IPS-NIHi7 (cell line): ENCODE results near the gene CAPN11.
"Not testable (repeated sequence)": the region's sequence is repeated elsewhere in the genome, so short reads cannot be mapped to it uniquely, and the experiment has no call there.

Source experiments
- DNase-seq: peaks from one replicate; pipeline ENCODE4 v3.0.0; 2012; ENCODE audit warnings: mixed read lengths; ENCODE audit errors: extremely low spot score

CAPN11 gene

DNA sequence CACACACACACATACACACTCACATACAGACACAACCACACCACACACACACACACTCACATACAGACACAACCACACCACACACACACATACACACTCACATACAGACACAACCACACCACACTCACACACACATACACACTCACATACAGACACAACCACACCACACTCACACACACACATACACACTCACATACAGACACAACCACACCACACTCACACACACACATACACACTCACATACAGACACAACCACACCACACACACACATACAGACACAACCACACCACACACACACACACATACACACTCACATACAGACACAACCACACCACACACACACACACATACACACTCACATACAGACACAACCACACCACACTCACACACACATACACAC is 23.2 kb downstream of the CAPN11 start:
- DNase-seq: not testable (repeated sequence)

GRCh38 chr6:44182911-44183390 is 24.3 kb downstream of the CAPN11 start:
- DNase-seq: no peak

DNA sequence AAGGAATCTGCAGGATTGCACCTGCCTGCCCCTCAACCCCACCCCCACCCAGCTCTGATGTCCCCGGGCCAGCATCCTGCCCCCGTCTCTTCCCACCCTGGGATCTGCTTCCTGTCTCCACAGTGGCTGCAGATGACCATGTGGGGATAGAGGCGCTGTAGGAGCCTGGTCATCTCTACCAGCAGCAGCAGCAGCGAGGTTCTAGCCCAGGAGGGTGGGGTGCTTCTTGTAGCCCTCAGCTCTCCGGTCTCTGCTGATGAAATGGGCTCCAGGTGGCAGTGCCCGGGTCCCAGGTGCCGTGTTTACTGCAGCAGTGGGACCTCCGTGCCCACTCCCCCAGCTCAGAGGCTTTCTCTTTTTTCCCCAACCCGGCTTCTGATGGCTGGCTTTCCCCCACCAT is 25.2 kb downstream of the CAPN11 start:
- peak; percentile 35 for DNase-seq

DNA sequence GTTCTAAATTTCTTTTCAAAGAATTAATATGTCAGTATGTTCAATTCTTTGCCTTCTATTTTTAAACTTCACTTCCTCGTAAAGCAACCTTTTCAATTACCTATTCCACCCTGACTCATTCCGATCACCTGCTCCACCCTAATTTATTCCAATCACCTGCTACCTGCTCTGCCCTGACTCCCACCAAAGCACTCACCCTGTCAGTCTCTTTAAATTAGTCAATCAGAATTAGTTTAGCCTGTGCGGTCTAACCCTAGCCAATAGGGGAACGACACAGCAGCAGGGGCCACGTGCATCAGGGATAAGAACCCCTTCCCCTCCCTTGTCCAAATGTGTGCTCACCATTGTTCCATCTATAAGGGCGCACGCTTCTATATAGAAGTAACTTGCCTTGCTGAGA is 26.7 kb downstream of the CAPN11 start:
- not testable (repeated sequence) for DNase-seq

DNA sequence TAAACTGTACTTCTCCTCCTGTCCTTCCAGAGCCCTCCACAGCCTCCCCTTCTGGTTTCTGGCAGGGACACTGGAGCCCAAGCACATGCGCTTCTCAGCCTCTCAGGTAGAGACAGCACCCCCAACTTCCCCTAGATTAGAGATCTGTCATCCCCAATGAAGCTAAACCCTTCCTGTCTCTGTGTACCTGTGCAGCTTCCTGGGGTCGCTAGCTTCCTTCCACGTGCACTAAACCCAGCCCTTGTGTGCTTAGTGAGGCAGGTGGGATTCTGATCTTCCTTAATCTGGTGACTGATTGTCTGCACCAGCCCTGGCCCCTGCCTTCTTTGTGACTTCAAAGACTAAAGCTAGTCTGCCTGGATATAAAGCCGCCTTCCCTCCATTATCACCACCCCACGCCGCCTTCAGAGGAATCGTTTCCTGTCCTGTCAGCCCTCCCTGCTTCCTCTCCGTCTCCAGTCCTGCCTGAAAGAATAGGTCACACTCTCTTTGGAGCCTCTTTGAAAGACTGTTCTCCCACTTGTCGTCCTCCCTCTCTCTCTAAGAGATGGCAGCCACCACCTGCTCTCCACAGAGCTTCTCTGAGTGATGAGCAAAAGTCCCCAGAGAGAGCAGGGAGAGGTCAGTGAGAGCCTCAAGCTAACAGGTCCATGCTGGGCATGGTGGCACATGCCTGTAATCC is 27.5 kb downstream of the CAPN11 start:
- DNase-seq: peak; percentile 35

DNA sequence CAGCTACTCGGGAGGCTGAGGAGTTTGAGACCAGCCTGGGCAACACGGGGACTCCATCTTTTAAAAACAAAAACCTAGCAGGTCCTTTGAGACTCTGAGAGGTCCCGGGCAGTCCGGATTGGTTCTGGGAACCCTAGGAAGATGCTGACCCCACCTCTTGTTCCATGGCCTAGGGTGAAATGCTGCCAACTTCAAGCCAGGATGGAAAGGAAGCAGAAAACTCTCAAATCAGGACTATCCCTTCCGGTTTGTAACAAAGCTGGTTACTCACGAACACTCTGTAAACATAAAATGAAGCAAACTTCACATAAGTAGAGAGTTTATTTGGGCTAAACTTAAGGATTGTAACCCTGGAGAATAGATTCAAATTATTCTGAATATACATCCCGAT is 28.0 kb downstream of the CAPN11 start:
- no peak for DNase-seq

- DNase-seq: no peak
Measured at GRCh38 chr6:44188819-44189218, 30.2 kb downstream of the CAPN11 start.

DNA sequence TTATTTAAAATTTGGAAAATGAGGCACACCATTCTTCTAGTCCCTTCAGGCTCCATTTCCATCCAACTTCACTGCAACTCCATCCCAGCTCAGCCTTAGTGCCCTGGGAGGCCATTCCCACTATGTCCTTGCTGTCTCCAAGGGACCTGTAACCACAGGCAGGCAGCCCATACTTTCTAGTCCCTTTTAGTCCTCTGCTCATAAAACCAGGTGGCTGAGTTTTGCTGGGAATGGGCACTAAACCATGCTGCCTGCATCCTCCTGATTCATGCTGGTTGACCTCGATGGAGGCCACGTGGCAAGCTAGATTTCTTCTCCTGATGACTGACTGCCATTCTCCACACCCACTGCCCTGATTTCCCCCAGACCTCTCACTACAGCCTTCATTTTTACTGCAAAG is 30.6 kb downstream of the CAPN11 start:
- DNase-seq: no peak

- DNase-seq: no peak
Measured at GRCh38 chr6:44190715-44191114, 32.1 kb downstream of the CAPN11 start.

DNA sequence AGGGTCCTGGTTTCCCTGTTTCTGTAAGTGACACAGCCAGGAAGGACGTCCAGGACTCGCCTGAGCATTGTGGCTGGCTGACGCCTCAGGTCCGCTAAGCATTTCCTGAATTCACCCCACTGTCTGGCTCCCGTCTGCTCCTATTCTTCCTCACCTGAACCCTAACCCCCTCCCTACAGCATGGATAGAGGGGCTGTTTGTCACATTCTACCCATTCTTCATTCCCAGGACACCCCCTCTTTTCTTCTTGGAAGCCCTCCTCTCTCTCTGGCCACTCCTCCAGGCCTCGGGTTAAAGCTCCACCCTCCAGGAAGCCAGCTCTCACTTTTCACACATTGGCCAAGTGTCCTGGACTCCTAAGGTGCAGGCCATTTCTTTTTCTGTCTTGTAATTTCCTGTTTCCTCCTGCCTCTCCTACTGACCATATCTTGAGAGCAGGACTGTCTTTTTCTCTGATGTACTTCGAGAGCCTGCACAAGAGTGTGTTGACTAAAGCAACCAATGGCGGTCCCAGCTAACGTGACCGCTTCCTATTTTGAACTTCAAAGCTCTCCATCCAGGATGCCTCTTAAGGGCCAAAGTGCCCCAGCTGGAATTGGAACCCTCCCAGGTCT is 33.9 kb downstream of the CAPN11 start:
- DNase-seq: peak; percentile 67

- DNase-seq: no peak
Measured at GRCh38 chr6:44193307-44193910, 34.8 kb downstream of the CAPN11 start.

GRCh38 chr6:44194326-44194725 is 35.7 kb downstream of the CAPN11 start:
- no peak for DNase-seq

DNA sequence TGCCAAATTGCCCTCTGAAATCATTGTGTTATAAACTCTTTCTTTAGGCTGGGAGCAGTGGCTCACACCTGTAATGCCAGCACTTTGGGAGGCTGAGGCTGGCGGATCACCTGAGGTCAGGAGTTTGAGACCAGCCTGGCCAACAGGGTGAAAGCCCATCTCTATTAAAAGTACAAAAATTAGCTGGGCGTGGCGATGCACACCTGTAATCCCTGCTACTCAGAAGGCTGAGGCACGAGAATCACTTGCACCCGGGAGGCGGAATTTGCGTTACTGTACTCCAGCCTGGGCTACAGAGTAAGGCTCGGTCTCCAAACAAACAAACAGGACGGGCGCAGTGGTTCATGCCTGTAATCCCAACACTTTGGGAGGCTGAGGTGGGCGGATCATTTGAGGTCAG is 37.7 kb downstream of the CAPN11 start:
- DNase-seq: not testable (repeated sequence)

GRCh38 chr6:44198684-44199083 is 40.1 kb downstream of the CAPN11 start:
- DNase-seq: no peak

GRCh38 chr6:44199883-44200282 is 41.3 kb downstream of the CAPN11 start:
- no peak for DNase-seq

GRCh38 chr6:44201200-44201599 is 42.6 kb downstream of the CAPN11 start:
- peak; percentile 31 for DNase-seq

DNA sequence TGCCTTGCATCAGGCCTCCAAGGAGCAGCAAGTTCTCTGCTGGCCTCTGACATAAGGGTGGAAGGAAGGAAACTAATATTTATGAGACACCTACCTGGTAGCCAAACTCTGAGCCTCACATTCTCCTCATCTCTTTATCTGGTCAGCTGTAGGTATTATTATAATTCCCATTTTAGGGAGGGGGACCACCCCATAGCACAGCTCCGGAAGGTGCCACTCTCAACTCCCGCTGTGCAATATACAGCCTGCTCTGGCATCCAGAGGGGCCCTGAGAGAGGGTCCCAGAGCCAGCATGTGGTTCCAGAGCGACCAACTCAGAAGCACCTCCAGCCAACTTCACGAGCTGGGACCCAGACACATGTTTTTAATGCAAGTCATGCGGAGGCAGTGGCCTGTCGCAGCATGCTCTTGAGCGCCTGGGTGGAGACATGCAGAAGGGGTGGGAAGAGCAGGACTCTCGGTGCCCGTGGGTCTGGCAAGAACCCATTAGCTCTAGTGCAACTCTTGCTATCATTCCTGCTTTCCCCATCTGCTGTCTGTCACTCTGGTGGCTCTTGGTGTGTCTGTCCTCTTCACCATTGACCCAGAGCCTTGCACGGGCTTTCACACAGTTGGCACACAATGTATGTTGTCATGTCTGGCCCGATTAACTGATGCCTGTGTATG is 43.2 kb downstream of the CAPN11 start:
- DNase-seq: no peak

DNA sequence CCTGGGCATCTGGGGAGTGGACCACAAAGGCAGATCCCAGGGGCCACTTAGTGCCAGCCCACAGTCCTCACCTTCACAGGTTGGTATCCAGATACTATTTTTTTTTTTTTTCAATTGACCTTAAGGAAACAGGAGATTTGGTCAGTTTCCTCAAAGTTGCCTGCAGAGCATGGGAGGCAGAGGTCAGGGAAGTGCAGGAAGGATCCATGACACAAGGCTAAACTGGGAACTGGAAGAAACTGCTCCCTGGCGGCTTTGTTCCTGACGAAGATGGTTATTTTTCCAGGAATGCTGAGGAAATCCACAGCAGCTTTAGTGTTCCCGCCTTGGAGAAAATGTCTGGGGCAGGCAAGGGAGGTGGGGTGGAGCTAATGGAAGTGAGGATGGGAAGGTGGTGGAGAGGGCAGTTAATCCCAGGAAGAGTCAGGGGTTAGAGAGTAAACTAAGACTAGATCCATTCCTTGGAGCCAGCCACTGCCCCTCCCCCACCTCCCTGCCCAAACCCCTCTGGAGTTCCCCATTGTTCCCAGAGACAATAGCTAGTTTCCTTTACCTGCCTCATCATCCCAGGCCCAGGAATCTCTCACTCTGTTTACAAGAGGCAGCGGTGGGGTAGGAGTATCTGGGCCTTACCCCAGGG is 43.8 kb downstream of the CAPN11 start:
- peak; percentile 71 for DNase-seq

DNA sequence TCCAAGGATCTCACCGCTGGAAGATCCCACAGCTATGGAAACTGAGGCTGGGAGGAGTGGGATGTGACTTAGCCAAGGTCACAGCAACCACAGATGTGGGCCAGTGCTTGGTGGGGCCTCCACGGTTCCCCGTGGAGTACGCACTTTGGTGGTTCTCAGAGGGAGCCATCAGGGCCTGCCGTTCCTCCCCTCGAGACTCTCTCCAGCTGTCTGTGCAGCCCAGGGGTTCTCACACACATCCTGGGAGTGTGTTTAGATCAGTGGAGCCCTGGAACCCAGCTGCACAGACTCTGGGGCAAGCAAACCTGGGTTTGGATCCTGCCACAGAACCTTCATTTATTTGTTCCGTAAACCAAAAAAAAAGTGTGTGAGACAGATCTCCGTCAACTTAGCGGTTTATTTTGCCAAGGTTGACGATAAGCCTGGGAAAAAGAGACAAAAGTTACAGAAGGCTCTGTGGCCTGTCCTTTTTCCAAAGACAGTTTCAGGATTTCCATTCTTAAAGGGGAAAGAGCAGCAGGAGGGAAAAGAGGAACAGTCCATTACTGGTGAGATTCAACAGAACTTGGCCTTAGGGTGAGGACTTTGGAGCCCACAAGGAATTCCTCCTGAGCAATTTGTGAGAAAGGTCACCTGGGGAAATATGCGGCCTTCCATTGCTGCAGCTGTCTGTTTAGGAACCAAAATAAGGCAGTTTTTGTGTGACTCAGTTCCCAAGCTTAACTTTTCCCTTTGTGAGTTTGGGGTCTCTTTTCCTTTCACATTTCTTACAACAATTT is 44.5 kb downstream of the CAPN11 start:
- DNase-seq: no peak

GRCh38 chr6:44203955-44204354 is 45.3 kb downstream of the CAPN11 start:
- no peak for DNase-seq

DNA sequence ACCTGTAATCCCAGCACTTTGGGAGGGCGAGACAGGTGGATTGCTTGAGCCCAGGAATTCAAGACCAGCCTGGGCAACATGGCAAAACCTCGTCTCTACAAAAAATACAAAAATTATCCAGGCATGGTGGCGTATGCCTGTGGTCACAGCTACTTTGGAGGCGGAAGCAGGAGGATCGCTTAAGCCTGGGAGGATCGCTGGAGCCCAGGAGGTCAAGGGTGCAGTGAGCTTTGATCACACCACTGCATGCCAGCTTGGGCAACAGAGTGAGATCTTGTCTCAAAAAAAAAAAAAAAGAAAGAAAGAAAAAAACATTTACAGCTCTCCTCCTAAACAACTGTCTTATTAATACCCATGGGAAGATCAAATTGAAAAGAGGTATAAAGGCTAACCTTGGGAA is 49.3 kb downstream of the CAPN11 start:
- no peak for DNase-seq
